Right lobe of liver (tissue), 4 donors: ENCODE results near the gene PCDHA11.

Experiments used
- CTCF ChIP-seq, 4 donors: fragments of 200-600 bp in 3 of 4; fragments of 450-650 bp in 1 of 4; IDR thresholded peaks; one replicate each; pipeline versions ENCODE4 v1.5.1 to v1.8.0; 2016 to 2022; ENCODE audit warnings: antibody characterized with exemption in 4 of 4, mild to moderate bottlenecking in 2 of 4
- POLR2A ChIP-seq: fragments of 450-650 bp; IDR thresholded peaks from one replicate; pipeline ENCODE4 v1.6.1; 2017; ENCODE audit warnings: antibody characterized with exemption, mild to moderate bottlenecking
- donor health status: DM: no; HTN: no; CAD: no.
- donor health status: DM: no; HTN: no; CAD: no.
- donor health status: DM: no; HTN: yes; CAD: no.

GRCh38 chr5:140857987-140858240, 10.8 kb upstream of the PCDHA11 start:
- TF ChIP-seq CTCF (IDR thresholded peaks at IDR 0.05), result no peak
- TF ChIP-seq POLR2A, result no peak
